ENCODE measurements around the gene CDK4.

The CDK4 gene

DNA sequence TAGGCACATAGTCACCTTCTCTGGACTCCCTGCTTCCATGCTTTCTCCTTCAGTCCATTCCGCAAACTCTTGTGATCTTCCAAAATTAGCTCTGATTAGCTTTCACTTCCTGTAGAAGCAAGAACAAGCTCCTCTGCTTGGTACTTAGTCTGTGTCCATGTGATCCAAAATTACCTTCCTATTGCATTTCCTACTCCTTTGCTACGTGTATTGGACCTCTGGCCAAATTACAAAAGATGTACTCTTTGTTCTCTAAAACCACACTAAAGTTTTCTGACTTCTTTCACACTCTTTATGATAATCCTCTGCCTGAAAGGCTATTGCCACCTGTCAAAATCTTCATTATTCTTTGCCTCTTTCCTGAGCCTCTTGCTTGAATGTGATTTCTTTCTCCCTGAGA is 29.7 kb upstream of the CDK4 start:
- TF ChIP-seq, protein P1, sequence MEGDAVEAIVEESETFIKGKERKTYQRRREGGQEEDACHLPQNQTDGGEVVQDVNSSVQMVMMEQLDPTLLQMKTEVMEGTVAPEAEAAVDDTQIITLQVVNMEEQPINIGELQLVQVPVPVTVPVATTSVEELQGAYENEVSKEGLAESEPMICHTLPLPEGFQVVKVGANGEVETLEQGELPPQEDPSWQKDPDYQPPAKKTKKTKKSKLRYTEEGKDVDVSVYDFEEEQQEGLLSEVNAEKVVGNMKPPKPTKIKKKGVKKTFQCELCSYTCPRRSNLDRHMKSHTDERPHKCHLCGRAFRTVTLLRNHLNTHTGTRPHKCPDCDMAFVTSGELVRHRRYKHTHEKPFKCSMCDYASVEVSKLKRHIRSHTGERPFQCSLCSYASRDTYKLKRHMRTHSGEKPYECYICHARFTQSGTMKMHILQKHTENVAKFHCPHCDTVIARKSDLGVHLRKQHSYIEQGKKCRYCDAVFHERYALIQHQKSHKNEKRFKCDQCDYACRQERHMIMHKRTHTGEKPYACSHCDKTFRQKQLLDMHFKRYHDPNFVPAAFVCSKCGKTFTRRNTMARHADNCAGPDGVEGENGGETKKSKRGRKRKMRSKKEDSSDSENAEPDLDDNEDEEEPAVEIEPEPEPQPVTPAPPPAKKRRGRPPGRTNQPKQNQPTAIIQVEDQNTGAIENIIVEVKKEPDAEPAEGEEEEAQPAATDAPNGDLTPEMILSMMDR (IDR thresholded peaks at IDR 0.05; ENCODE audit: insufficient read depth, low read length, poor library complexity, severe bottlenecking) = no peak
- Histone ChIP-seq H3K36me3 (ENCODE audit: control insufficient read depth, insufficient read depth, low read length) (peaks cover 2% of the 10 kb centered on the region; the same call in 1 of the 2 replicates), H3K4me3 (replicated peaks; ENCODE audit: low read depth, low read length) (no peak overlapping the region), H3K27me3 (replicated peaks; ENCODE audit: control insufficient read depth, insufficient read depth, low read length) (no peaks in the 10 kb centered on the region)
- no peak for DNase-seq (ENCODE audit: extremely low read depth, insufficient read length)

DNA sequence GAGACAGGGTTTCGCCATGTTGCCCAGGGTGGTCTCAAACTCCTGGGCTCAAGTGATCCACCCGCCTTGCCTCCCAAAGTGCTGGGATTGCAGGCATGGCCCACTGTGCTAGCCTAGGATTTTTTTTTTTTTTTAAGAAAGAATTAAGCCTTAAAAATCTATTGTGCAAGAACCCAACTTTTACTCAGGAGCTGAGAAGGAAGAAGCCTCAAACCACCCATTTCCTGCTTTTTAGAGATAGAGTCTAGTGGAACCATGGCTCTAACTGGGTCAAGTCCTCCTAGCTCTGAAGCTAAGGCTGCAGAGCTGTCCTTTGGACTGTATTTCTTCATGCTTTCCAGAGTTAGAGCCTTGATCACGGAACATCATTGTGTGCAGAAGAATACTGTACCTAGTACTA is 29.1 kb upstream of the CDK4 start:
- no peak for DNase-seq (ENCODE audit: extremely low read depth, insufficient read length)
- H3K4me3 ChIP-seq (replicated peaks; ENCODE audit: low read depth, low read length) = no peak overlapping the region
- H3K36me3 ChIP-seq (ENCODE audit: control insufficient read depth, insufficient read depth, low read length) = peaks cover 2% of the 10 kb centered on the region; the same call in 1 of the 2 replicates
- TF ChIP-seq, protein P1 (IDR thresholded peaks at IDR 0.05; ENCODE audit: insufficient read depth, low read length, poor library complexity, severe bottlenecking) = no peak
- H3K27me3 ChIP-seq (replicated peaks; ENCODE audit: control insufficient read depth, insufficient read depth, low read length) = no peaks in the 10 kb centered on the region

DNA sequence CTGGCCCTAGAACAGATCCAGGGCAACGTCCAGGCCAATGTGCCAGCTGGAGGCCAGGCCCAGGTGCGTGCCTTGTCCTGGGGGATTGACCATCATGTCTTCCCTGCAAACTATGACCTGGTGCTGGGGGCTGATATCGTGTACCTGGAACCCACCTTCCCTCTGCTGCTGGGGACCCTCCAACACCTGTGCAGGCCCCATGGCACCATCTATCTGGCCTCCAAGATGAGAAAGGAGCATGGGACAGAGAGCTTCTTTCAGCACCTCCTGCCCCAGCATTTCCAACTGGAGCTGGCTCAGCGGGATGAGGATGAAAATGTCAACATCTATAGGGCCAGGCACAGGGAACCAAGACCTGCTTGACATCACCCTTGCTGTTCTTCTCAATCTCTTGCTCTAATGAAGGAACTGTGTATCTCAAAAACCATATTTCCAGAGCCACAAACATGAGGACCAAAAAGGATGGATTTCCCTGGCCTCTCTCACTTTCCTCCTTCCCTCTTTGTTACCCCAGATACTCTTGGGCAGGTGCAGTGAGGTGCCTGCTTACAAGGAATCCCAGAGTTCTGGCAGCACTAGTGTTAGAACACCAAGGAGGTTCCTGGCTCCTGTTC is 28.3 kb upstream of the CDK4 start:
- DNase-seq (ENCODE audit: extremely low read depth, insufficient read length) = no peak
- Histone ChIP-seq H3K27me3 (replicated peaks; ENCODE audit: control insufficient read depth, insufficient read depth, low read length) (no peaks in the 10 kb centered on the region), H3K4me3 (replicated peaks; ENCODE audit: low read depth, low read length) (no peak overlapping the region), H3K36me3 (ENCODE audit: control insufficient read depth, insufficient read depth, low read length) (no peaks in the 10 kb centered on the region; the same call in 1 of the 2 replicates)
- TF ChIP-seq, protein P1 (IDR thresholded peaks at IDR 0.05; ENCODE audit: insufficient read depth, low read length, poor library complexity, severe bottlenecking) = no peak

DNA sequence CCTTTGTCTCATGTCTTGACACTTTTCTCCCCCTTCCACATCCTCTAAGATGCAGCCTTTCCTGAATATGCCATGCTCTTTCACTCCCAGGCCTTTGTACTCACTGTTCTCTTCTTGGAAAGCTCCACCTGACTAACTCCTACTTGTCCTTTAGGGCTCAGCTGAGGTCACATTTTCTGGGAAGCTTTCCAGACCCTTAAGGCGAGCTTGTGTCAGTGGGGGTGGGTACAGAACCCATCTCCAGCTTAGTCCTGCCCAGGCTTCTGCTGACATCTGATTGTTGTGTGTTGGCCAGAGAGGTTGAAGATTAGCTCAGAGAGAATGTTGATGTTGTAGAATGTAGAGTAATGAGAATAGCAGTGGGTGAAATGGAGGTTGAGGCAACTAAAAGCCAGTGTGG is 27.6 kb upstream of the CDK4 start:
- TF ChIP-seq, protein P1 (IDR thresholded peaks at IDR 0.05; ENCODE audit: insufficient read depth, low read length, poor library complexity, severe bottlenecking) = no peak
- no peak overlapping the region for H3K4me3 ChIP-seq (replicated peaks; ENCODE audit: low read depth, low read length)
- no peaks in the 10 kb centered on the region for H3K36me3 ChIP-seq (ENCODE audit: control insufficient read depth, insufficient read depth, low read length)
- no peak for DNase-seq (ENCODE audit: extremely low read depth, insufficient read length)
- H3K27me3 ChIP-seq (replicated peaks; ENCODE audit: control insufficient read depth, insufficient read depth, low read length) = no peaks in the 10 kb centered on the region

DNA sequence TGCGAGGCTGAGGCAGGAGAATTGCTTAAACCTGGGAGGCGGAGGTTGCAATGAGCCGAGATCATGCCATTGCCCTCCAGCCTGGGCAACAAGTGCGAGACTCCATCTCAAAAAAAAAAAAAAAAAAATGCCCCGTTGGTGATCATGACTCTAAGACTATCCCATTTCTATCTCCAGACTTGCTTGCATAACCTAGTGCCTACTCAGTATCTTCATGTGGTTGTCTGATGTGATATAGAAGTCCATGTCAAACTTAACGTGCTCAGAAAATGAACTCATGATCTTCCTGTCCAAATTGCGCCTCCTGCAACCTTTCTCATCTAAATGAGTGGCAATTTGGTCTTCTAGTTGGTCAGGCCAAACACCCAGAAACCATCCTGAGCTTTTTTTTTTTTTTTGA is 25.8 kb upstream of the CDK4 start:
- TF ChIP-seq, protein P1 (IDR thresholded peaks at IDR 0.05; ENCODE audit: insufficient read depth, low read length, poor library complexity, severe bottlenecking) = no peak
- no peak for DNase-seq (ENCODE audit: extremely low read depth, insufficient read length)
- Histone ChIP-seq H3K4me3 (replicated peaks; ENCODE audit: low read depth, low read length) (no peak overlapping the region), H3K27me3 (replicated peaks; ENCODE audit: control insufficient read depth, insufficient read depth, low read length) (no peaks in the 10 kb centered on the region), H3K36me3 (ENCODE audit: control insufficient read depth, insufficient read depth, low read length) (no peaks in the 10 kb centered on the region)

DNA sequence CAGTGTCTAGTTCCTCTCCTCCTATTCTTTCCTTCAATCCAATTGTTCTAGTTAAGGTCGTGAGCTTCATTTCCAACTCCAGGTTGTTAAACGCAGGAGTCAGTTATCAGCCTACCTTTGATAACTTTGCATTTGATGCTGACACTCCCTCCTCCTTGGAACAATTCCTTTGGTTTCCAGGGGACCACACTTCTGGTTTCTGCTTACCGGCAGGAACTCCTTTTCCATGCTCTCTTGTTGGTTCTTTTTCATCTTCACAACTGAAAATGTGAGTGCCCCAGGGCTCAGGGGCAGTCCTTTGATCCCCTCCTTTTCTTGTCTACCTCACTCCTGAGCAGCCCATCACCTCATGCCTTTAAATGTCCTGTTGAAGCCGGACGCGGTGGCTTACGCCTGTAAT is 25.3 kb upstream of the CDK4 start:
- H3K27me3 ChIP-seq (replicated peaks; ENCODE audit: control insufficient read depth, insufficient read depth, low read length) = no peaks in the 10 kb centered on the region
- H3K4me3 ChIP-seq (replicated peaks; ENCODE audit: low read depth, low read length) = no peak overlapping the region
- TF ChIP-seq, protein P1 (IDR thresholded peaks at IDR 0.05; ENCODE audit: insufficient read depth, low read length, poor library complexity, severe bottlenecking) = no peak
- DNase-seq (ENCODE audit: extremely low read depth, insufficient read length) = no peak
- H3K36me3 ChIP-seq (ENCODE audit: control insufficient read depth, insufficient read depth, low read length) = no peaks in the 10 kb centered on the region

Data from GM06990 (cell line).